H1 (cell line): Measurements from ENCODE around the gene RPTN. TPM values are rescaled to one million over a fixed set of nuclear protein-coding genes. Genes with fewer than 3 reads are reported as not detected.

Source experiments
- CTCF ChIA-PET: fragments of 300-600 bp; sonication (Branson Sonifier 250); formaldehyde crosslinking; loops from one replicate; lab custom pipeline; 2021; ENCODE audit not compliant: partially characterized antibody; lab: Charles Lee
- POLR2A ChIA-PET: fragments of 300-600 bp; sonication (Branson Sonifier 250); formaldehyde crosslinking; loops from one replicate; lab custom pipeline; 2021; ENCODE audit warnings: inconsistent platforms; ENCODE audit not compliant: partially characterized antibody; lab: Charles Lee
- DNase-seq, 2 experiments: peaks; one replicate each; pipeline versions ENCODE4 v3.0.0 to v3.0.0-alpha.2; 2010 to 2022; ENCODE audit warnings: low spot score in 2 of 2, low read depth in 1 of 2, mixed read lengths in 1 of 2
- FAIRE-seq: peaks from 2 replicates; lab custom pipeline; 2011; peaks lifted over from hg19 to GRCh38; lab: Jason Lieb, UNC
- H2AFZ ChIP-seq: 2 replicates; pipeline ENCODE4 v1.8.1; 2012; ENCODE audit warnings: low read length, inconsistent platforms
- H2AK5ac ChIP-seq: 2 replicates; pipeline ENCODE4 v1.6.1; 2013; ENCODE audit warnings: low read depth, low read length
- H2BK120ac ChIP-seq: replicated peaks from 2 replicates; pipeline ENCODE3; 2013; ENCODE audit warnings: low read depth, low read length, inconsistent platforms
- H2BK12ac ChIP-seq: 2 replicates; pipeline ENCODE4 v1.6.1; 2013; ENCODE audit warnings: low read depth, low read length
- H2BK15ac ChIP-seq: 2 replicates; pipeline ENCODE4 v1.6.1; 2013; ENCODE audit warnings: low read length
- H2BK20ac ChIP-seq: 2 replicates; pipeline ENCODE4 v1.6.1; 2013; ENCODE audit warnings: low read length
- H2BK5ac ChIP-seq: 2 replicates; pipeline ENCODE4 v1.6.1; 2013; ENCODE audit warnings: low read depth, low read length
- H3K14ac ChIP-seq: 2 replicates; pipeline ENCODE4 v1.6.1; 2013; ENCODE audit warnings: inconsistent platforms; ENCODE audit not compliant: insufficient read length
- H3K18ac ChIP-seq: 2 replicates; pipeline ENCODE4 v1.6.1; 2013; ENCODE audit warnings: low read length; ENCODE audit errors: extremely low read depth
- H3K23ac ChIP-seq: 2 replicates; pipeline ENCODE4 v1.6.1; 2013; ENCODE audit warnings: inconsistent platforms; ENCODE audit not compliant: insufficient read length
- H3K23me2 ChIP-seq: 2 replicates; pipeline ENCODE4 v1.6.1; 2013; ENCODE audit warnings: low read depth, low read length
- H3K27ac ChIP-seq: 2 replicates; pipeline ENCODE4 v1.6.1; 2011; ENCODE audit warnings: low read depth, low read length, inconsistent platforms
- H3K27me3 ChIP-seq, 4 experiments: replicated peaks in 1 of 4; 1 replicate in 1 of 4; 2 replicates in 3 of 4; pipeline versions ENCODE4 v1.6.1 to v1.8.1; 2011 to 2013; ENCODE audit warnings: low read length in 3 of 4, mild to moderate bottlenecking in 3 of 4, inconsistent platforms in 2 of 4, mixed read lengths in 2 of 4, moderate library complexity in 1 of 4; ENCODE audit not compliant: control insufficient read depth in 3 of 4, insufficient read depth in 3 of 4; ENCODE audit errors: extremely low read depth in 1 of 4
- H3K36me3 ChIP-seq, 4 experiments: 2 replicates each; pipeline versions ENCODE4 v1.6.1 to v1.8.1; 2011 to 2013; ENCODE audit warnings: mild to moderate bottlenecking in 4 of 4, low read length in 3 of 4, moderate library complexity in 2 of 4, control low read depth in 1 of 4, inconsistent platforms in 1 of 4; ENCODE audit not compliant: insufficient read depth in 4 of 4, control insufficient read depth in 2 of 4
- H3K4ac ChIP-seq: replicated peaks from 2 replicates; pipeline ENCODE3; 2013; ENCODE audit warnings: low read length, low read depth, mixed read lengths, inconsistent platforms; ENCODE audit not compliant: insufficient read length
- H3K4me1 ChIP-seq, 4 experiments: replicated peaks in 1 of 4; 1 replicate in 1 of 4; 2 replicates in 3 of 4; pipeline versions ENCODE4 v1.6.1 to v1.8.1; 2011 to 2013; ENCODE audit warnings: low read length in 3 of 4, inconsistent platforms in 2 of 4, mixed read lengths in 1 of 4; ENCODE audit not compliant: insufficient read depth in 4 of 4, control insufficient read depth in 3 of 4
- H3K4me2 ChIP-seq, 2 experiments: 2 replicates each; pipeline versions ENCODE4 v1.6.1 to v1.8.1; 2011 to 2013; ENCODE audit warnings: low read depth in 2 of 2, low read length in 2 of 2, control low read depth in 1 of 2, inconsistent platforms in 1 of 2, mild to moderate bottlenecking in 1 of 2; ENCODE audit not compliant: insufficient read depth in 1 of 2
- H3K4me3 ChIP-seq, 4 experiments: fragments of 200-600, 300-600 bp in 1 of 4; sonication (generic), shearing (Covaris generic), sonication (Bioruptor Twin) in 1 of 4; 2 replicates each; pipeline versions ENCODE4 v1.5.1 to v1.8.1; 2011 to 2016; ENCODE audit warnings: low read length in 4 of 4, low read depth in 3 of 4, control low read depth in 2 of 4, inconsistent platforms in 2 of 4, mild to moderate bottlenecking in 2 of 4, mixed read lengths in 1 of 4, moderate library complexity in 1 of 4; ENCODE audit not compliant: insufficient read depth in 2 of 4; ENCODE audit errors: extremely low read depth in 1 of 4
- H3K56ac ChIP-seq: replicated peaks from 2 replicates; pipeline ENCODE3; 2013; ENCODE audit warnings: low read depth, mild to moderate bottlenecking, mixed read lengths, low read length, inconsistent platforms; ENCODE audit not compliant: insufficient read length
- H3K79me1 ChIP-seq: 2 replicates; pipeline ENCODE4 v1.6.1; 2013; ENCODE audit warnings: low read depth, low read length, control low read depth
- H3K79me2 ChIP-seq, 2 experiments: 2 replicates each; pipeline versions ENCODE4 v1.6.1 to v1.8.1; 2012 to 2013; ENCODE audit warnings: low read length in 2 of 2, mild to moderate bottlenecking in 2 of 2, inconsistent platforms in 1 of 2; ENCODE audit not compliant: insufficient read depth in 2 of 2, control insufficient read depth in 1 of 2
- H3K9ac ChIP-seq, 4 experiments: replicated peaks in 1 of 4; 1 replicate in 1 of 4; 2 replicates in 3 of 4; pipeline versions ENCODE4 v1.6.1 to v1.8.1; 2011 to 2013; ENCODE audit warnings: low read depth in 3 of 4, low read length in 3 of 4, control low read depth in 2 of 4, mild to moderate bottlenecking in 2 of 4, moderate library complexity in 2 of 4, inconsistent platforms in 1 of 4; ENCODE audit errors: extremely low read depth in 1 of 4
- H3K9me3 ChIP-seq, 2 experiments: 2 replicates each; pipeline versions ENCODE4 v1.6.1 to v1.8.1; 2012 to 2013; ENCODE audit warnings: mild to moderate bottlenecking in 2 of 2, moderate library complexity in 2 of 2, control low read depth in 1 of 2, inconsistent platforms in 1 of 2, low read depth in 1 of 2, low read length in 1 of 2, mixed read lengths in 1 of 2; ENCODE audit not compliant: insufficient read depth in 2 of 2
- H4K20me1 ChIP-seq, 2 experiments: replicated peaks in 1 of 2; 2 replicates each; pipeline versions ENCODE3 to v1.8.1; 2011 to 2013; ENCODE audit warnings: inconsistent platforms in 2 of 2, low read length in 2 of 2, mild to moderate bottlenecking in 1 of 2; ENCODE audit not compliant: insufficient read depth in 2 of 2, control insufficient read depth in 1 of 2
- H4K5ac ChIP-seq: 2 replicates; pipeline ENCODE4 v1.6.1; 2013; ENCODE audit warnings: low read length, low read depth, mixed read lengths, inconsistent platforms; ENCODE audit not compliant: insufficient read length
- H4K8ac ChIP-seq: 2 replicates; pipeline ENCODE4 v1.8.0; 2013; ENCODE audit warnings: mild to moderate bottlenecking, moderate library complexity, low read length, inconsistent platforms; ENCODE audit not compliant: insufficient read depth; ENCODE audit errors: extremely low read depth
- H4K91ac ChIP-seq: replicated peaks from 2 replicates; pipeline ENCODE3; 2013; ENCODE audit warnings: low read length, mixed read lengths, inconsistent platforms; ENCODE audit not compliant: insufficient read length
- CTBP2 ChIP-seq: IDR thresholded peaks from 2 replicates; pipeline ENCODE4 v1.7.0; 2011; ENCODE audit warnings: borderline replicate concordance, mild to moderate bottlenecking, moderate library complexity, mixed read lengths, low read length; ENCODE audit not compliant: insufficient read depth, insufficient read length
- HDAC2 ChIP-seq, 2 experiments: fragments of 300-600 bp in 1 of 2; sonication (generic) in 1 of 2; IDR thresholded peaks; 2 replicates each; pipeline ENCODE4 v1.6.1; 2011 to 2012; ENCODE audit warnings: low read depth in 2 of 2, low read length in 2 of 2, mild to moderate bottlenecking in 2 of 2, moderate library complexity in 2 of 2, borderline replicate concordance in 1 of 2, inconsistent platforms in 1 of 2
- KDM1A ChIP-seq: fragments of 200-600, 300-600 bp; sonication (generic); IDR thresholded peaks from 2 replicates; pipeline ENCODE4 v1.7.1; 2016; ENCODE audit warnings: mild to moderate bottlenecking, low read length, borderline replicate concordance
- KDM4A ChIP-seq: IDR thresholded peaks from one replicate; pipeline ENCODE4 v1.7.1; 2012; ENCODE audit warnings: low read depth, mild to moderate bottlenecking, moderate library complexity, low read length, inconsistent platforms; ENCODE audit not compliant: severe bottlenecking
- SUZ12 ChIP-seq: fragments of 200-600 bp; sonication (generic); IDR thresholded peaks from 2 replicates; pipeline ENCODE4 v1.6.1; 2012; ENCODE audit warnings: mild to moderate bottlenecking, inconsistent platforms, low read length, moderate library complexity, mixed read lengths
- WGBS, 2 experiments: shearing (Covaris generic) in 1 of 2; methylation state at CpG; one replicate each; pipeline versions ENCODE4 v1.1.6 to v1.1.7; 2013 to 2015; ENCODE audit warnings: low lambda C conversion rate in 2 of 2, mixed read lengths in 2 of 2, inconsistent platforms in 1 of 2, low coverage in 1 of 2, missing lambda C conversion rate in 1 of 2; ENCODE audit not compliant: insufficient replicate concordance in 2 of 2, insufficient coverage in 1 of 2, insufficient read length in 1 of 2; ENCODE audit errors: extremely low coverage in 1 of 2, missing lambda C conversion rate in 1 of 2; 5-methylcytosine and 5-hydroxymethylcytosine counted together
- polyA plus RNA-seq, 7 experiments: library from polyadenylated mRNA; depleted of rRNA in 3 of 7; stranded (reverse) in 5 of 7; unstranded in 2 of 7; fragments of >200 nt in 5 of 7; fragments of 200-250 nt in 2 of 7; gene quantifications; 1 replicate in 5 of 7; 2 replicates in 1 of 7; 4 replicates in 1 of 7; pipeline versions ENCODE4 v1.2.1 to v1.2.3, GENCODE V29; 2011 to 2013; ENCODE audit warnings: missing spikeins in 2 of 7, mixed read lengths in 2 of 7
- total RNA-seq: library from RNA; stranded (reverse); fragmentation: NEBNext Ultra II Directional; extraction: Animal tissue kit (Norgen Biotek cat#: 25700); gene quantifications from 2 replicates; pipeline ENCODE4 v1.2.1, GENCODE V29; 2021
- TF ChIP-seq, protein P1 (sequence below), 3 experiments: IDR thresholded peaks; 1 replicate in 2 of 3; 2 replicates in 1 of 3; pipeline versions ENCODE4 v1.5.1 to v1.6.1; 2011; ENCODE audit warnings: low read length in 3 of 3, mild to moderate bottlenecking in 3 of 3, inconsistent platforms in 2 of 3, low read depth in 1 of 3, moderate library complexity in 1 of 3; ENCODE audit not compliant: insufficient read depth in 1 of 3; ENCODE audit errors: control extremely low read depth in 1 of 3

The RPTN gene
- total and polyA plus RNA-seq, 2 of the 8 experiments (the other 6 are each of a cell fraction or from before 2014, with no cell fraction given), result not detected

DNA sequence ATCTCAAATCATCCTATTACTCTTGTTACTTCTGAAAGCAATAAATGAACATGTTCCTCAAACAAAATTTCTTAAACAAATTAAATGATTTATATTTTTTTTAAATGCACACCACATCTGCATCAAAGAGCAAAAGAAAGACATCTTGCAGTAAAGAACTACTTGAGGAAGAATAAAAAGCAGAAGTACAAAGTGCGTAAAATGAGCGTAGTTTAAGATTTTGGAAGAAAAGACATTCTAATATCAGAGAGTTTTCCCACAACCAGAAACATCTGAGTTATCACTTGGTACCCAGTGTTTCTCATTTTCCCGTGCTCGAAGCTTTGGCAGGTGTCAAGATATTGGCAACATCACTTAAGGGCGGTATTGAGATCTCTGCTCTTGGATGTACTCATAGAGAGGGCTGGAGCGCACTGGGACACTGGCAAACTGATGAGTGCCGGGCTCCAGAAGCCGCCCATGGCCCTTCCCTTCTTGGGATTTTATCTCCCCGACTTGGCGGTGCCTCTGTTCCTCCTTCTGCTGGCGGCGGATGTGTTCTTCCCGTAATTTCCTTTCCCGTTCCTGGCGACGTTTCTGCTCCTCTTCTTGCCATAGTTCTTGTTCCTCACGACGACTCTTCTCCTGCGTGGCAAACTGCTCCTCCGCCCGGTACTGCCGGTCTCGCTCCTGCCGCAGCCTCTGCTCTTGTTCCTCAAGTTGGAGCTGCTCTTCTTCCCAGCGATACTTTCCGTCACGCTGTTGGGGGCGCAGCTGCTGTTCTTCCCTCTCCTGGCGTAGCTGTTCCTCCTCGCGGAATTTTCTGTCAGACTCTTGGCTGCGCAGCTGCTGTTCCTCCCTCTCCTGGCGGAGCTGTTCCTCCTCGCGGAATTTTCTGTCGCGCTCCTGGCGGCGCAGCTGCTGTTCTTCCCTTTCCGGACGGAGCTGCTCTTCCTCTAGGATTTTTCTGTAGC lies 51.7 kb downstream of the RPTN start:
- H4K20me1 ChIP-seq, result peaks cover 0 to 1% of the 10 kb centered on the region in 2 experiments
- no peak overlapping the region for H2BK5ac ChIP-seq
- TF ChIP-seq, protein P1, sequence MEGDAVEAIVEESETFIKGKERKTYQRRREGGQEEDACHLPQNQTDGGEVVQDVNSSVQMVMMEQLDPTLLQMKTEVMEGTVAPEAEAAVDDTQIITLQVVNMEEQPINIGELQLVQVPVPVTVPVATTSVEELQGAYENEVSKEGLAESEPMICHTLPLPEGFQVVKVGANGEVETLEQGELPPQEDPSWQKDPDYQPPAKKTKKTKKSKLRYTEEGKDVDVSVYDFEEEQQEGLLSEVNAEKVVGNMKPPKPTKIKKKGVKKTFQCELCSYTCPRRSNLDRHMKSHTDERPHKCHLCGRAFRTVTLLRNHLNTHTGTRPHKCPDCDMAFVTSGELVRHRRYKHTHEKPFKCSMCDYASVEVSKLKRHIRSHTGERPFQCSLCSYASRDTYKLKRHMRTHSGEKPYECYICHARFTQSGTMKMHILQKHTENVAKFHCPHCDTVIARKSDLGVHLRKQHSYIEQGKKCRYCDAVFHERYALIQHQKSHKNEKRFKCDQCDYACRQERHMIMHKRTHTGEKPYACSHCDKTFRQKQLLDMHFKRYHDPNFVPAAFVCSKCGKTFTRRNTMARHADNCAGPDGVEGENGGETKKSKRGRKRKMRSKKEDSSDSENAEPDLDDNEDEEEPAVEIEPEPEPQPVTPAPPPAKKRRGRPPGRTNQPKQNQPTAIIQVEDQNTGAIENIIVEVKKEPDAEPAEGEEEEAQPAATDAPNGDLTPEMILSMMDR (IDR thresholded peaks at IDR 0.05; ENCODE audit: control extremely low read depth in 1 of 3, insufficient read depth in 1 of 3, low read depth in 1 of 3, low read length in 3 of 3), result peak in 1 of 3 experiments; percentile 3; a peak in 1 of 4 replicates
- TF ChIP-seq KDM1A (peak; percentile 82; the same call in 1 of the 2 replicates), HDAC2 (IDR thresholded peaks at IDR 0.05; ENCODE audit: borderline replicate concordance in 1 of 2, low read depth in 2 of 2, low read length in 2 of 2) (0 out of 4 replicates have a peak, but pooled peaks of 1 of the 2 experiments have one; percentile 56), SUZ12 (no peak; the same call in 1 of the 2 replicates), CTBP2 (no peak), KDM4A (peak; percentile 17)
- no peak overlapping the region for H3K56ac ChIP-seq
- no peak overlapping the region for H3K23ac ChIP-seq
- DNase-seq (peak in 1 of 2 experiments; percentile 70), FAIRE-seq (no peak)
- H3K14ac ChIP-seq, result no peak overlapping the region
- H3K4ac ChIP-seq, result no peak overlapping the region
- POLR2A ChIA-PET, result no interaction called here
- WGBS, 2 experiments, result 48% methylated on average over 36 of the region's 41 CpGs; no CpG with 5 or more reads in 1 of the 2 experiments
- peaks cover 19% of the 10 kb centered on the region; the same call in 1 of the 2 replicates for H3K23me2 ChIP-seq
- CTCF ChIA-PET, result interaction anchor here (0.6 to 1.1 kb wide), 3 partner anchors 36 to 351 kb away, joined by 3 to 4 read pairs (median 4); no protein-coding TSS in a partner anchor
- no peak overlapping the region for H3K9ac ChIP-seq
- no peak overlapping the region for H4K8ac ChIP-seq
- no peak overlapping the region for H3K18ac ChIP-seq
- H2AFZ ChIP-seq, result no peak overlapping the region
- peaks cover 0 to 2% (median 0%) of the 10 kb centered on the region in 4 experiments; a peak in 1 of 8 replicates for H3K36me3 ChIP-seq
- no peak overlapping the region for H2BK12ac ChIP-seq
- no peaks in the 10 kb centered on the region for H3K79me2 ChIP-seq
- H3K4me1 ChIP-seq, result peaks cover 0 to 6% (median 4%) of the 10 kb centered on the region in 4 experiments; a peak in 5 of 7 replicates
- peaks cover 0 to 47% of the 10 kb centered on the region in 2 experiments; a peak in 1 of 4 replicates for H3K9me3 ChIP-seq
- no peak overlapping the region for H4K91ac ChIP-seq
- no peaks in the 10 kb centered on the region for H3K79me1 ChIP-seq
- H2AK5ac ChIP-seq, result no peak overlapping the region
- no peak overlapping the region for H2BK15ac ChIP-seq
- H3K4me3 ChIP-seq, result peak overlapping the region in 2 of 4 experiments; percentile 25 to 29; a peak in 3 of 8 replicates
- H3K27ac ChIP-seq, result no peak overlapping the region
- 0 out of 2 replicates have a peak overlapping the region, but pooled peaks have one; percentile 64 for H2BK20ac ChIP-seq
- H2BK120ac ChIP-seq, result no peak overlapping the region
- H4K5ac ChIP-seq, result no peak overlapping the region
- peaks cover 46 to 62% (median 58%) of the 10 kb centered on the region in 4 experiments for H3K27me3 ChIP-seq
- H3K4me2 ChIP-seq, result peak overlapping the region; percentile 42 to 51
